HCT116 (cell line): ENCODE data around the gene MED7.

ENCODE experiments used
- CTCF ChIP-seq, 3 experiments: fragments of 200-600 bp in 1 of 3; sonication (generic) in 1 of 3; IDR thresholded peaks in 2 of 3; conservative IDR thresholded peaks in 1 of 3; 2 replicates each; pipeline ENCODE4 v1.5.1; 2012 to 2017; ENCODE audit warnings: low read depth in 2 of 3, low read length in 2 of 3, antibody characterized with exemption in 1 of 3, borderline replicate concordance in 1 of 3, control low read depth in 1 of 3, mild to moderate bottlenecking in 1 of 3, mixed read lengths in 1 of 3, mixed run types in 1 of 3, moderate library complexity in 1 of 3; ENCODE audit not compliant: insufficient read depth in 1 of 3
- EZH2 ChIP-seq: fragments of 200-600 bp; sonication (generic); IDR thresholded peaks from 2 replicates; pipeline ENCODE4 v1.6.1; 2017; ENCODE audit warnings: antibody characterized with exemption, mixed run types
- EZH2phosphoT487 ChIP-seq: fragments of 200-600 bp; IDR thresholded peaks from 2 replicates; pipeline ENCODE4 v1.6.1; 2018; ENCODE audit warnings: antibody characterized with exemption, borderline replicate concordance
- POLR2A ChIP-seq: IDR thresholded peaks from 2 replicates; pipeline ENCODE4 v1.7.0; 2011; ENCODE audit warnings: borderline replicate concordance; ENCODE audit not compliant: insufficient read depth, insufficient read length; ENCODE audit errors: extremely low read depth
- POLR2AphosphoS5 ChIP-seq: IDR thresholded peaks from 2 replicates; pipeline ENCODE4 v1.6.1; 2011; ENCODE audit warnings: mild to moderate bottlenecking, low read depth, low read length, moderate library complexity
- SIN3A ChIP-seq: IDR thresholded peaks from 2 replicates; pipeline ENCODE4 v1.6.1; 2012; ENCODE audit warnings: low read depth
- TCF7L2 ChIP-seq: IDR thresholded peaks from 2 replicates; pipeline ENCODE4 v1.7.0; 2011; ENCODE audit warnings: borderline replicate concordance, inconsistent platforms; ENCODE audit not compliant: insufficient read depth, insufficient read length; ENCODE audit errors: extremely low read depth
- ZNF274 ChIP-seq: fragments of 200-500 bp; sonication (Bioruptor generic); IDR thresholded peaks from 2 replicates; pipeline ENCODE4 v1.6.1; 2014; ENCODE audit warnings: mild to moderate bottlenecking, low read depth, low read length, inconsistent platforms
- TF ChIP-seq, protein P1 (sequence below): IDR thresholded peaks from 2 replicates; pipeline ENCODE4 v1.6.1; 2012
- TF ChIP-seq, protein P2 (sequence below): IDR thresholded peaks from 2 replicates; pipeline ENCODE4 v1.6.1; 2012

DNA sequence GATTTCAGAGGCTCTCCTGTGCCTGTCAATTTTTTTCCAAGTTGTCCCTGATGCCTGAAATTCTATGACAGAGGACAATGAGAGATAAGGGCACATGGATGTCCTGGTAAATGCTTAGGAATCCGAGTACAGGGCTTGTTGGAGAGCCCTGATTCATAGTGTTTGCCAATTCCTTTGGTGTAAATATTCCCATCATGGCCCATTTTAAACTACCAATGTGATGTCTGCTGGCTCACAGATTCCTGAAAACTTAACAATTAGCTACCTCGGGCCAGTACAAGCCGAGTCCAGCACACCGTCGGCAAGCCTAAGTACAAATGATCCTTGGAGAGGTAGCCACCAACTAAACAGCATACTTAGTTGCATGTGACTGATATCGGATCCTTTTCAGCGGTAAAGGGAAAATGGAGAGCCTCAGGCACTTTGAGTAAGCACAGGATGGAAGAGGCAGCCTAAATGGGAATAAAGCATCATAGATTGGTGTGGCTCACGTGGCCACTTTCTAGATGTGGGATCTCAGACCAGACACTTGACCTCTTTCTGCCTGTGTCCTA, 41.5 kb upstream of the MED7 start:
- no peak for TF ChIP-seq CTCF (IDR thresholded peaks at IDR 0.05 in 2 of 3, conservative IDR thresholded peaks at IDR 0.05 in 1 of 3; ENCODE audit: borderline replicate concordance in 1 of 3, insufficient read depth in 1 of 3, low read depth in 2 of 3, low read length in 2 of 3)
- no peak for TF ChIP-seq ZNF274
- TF ChIP-seq, protein P1, sequence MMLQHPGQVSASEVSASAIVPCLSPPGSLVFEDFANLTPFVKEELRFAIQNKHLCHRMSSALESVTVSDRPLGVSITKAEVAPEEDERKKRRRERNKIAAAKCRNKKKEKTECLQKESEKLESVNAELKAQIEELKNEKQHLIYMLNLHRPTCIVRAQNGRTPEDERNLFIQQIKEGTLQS = no peak
- TF ChIP-seq POLR2AphosphoS5 = no peak
- no peak for TF ChIP-seq SIN3A
- no peak for TF ChIP-seq EZH2
- no peak for TF ChIP-seq TCF7L2
- TF ChIP-seq EZH2phosphoT487 = no peak
- no peak for TF ChIP-seq POLR2A
- TF ChIP-seq, protein P2, sequence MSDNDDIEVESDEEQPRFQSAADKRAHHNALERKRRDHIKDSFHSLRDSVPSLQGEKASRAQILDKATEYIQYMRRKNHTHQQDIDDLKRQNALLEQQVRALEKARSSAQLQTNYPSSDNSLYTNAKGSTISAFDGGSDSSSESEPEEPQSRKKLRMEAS = no peak
